AG04450 (cell line): ENCODE measurements around the gene XCR1. TPM values are rescaled to one million over a fixed set of nuclear protein-coding genes. Genes with fewer than 3 reads are reported as not detected.

Experiments
- polyA plus RNA-seq: library from polyadenylated mRNA; depleted of rRNA; stranded (reverse); fragments of >200 nt; gene quantifications from 2 replicates; pipeline ENCODE4 v1.2.3, GENCODE V29; 2011; rRNA removed

The XCR1 gene
- polyA plus RNA-seq, 1 experiment = not detected

Other genes with a start within 250 kb of the XCR1 start
- not detected in 2 replicates for gene SLC6A20, start 230.9 kb downstream of the XCR1 start, polyA plus RNA-seq
- 22.8 and 32.4 TPM in 2 replicates for gene LZTFL1, start 185.4 kb downstream of the XCR1 start, polyA plus RNA-seq
- not detected in 2 replicates for gene CCR9, start 140.9 kb downstream of the XCR1 start, polyA plus RNA-seq
- not detected in 2 replicates for gene CXCR6, start 84.0 kb downstream of the XCR1 start, polyA plus RNA-seq
- 14.3 and 17.9 TPM in 2 replicates for gene FYCO1, start 31.7 kb downstream of the XCR1 start, polyA plus RNA-seq
- gene CCR1, start 180.8 kb upstream of the XCR1 start, polyA plus RNA-seq = 0.02 TPM in 1 of 2 replicates, not detected in the other
- not detected in 2 replicates for gene CCR3, start 215.0 kb upstream of the XCR1 start, polyA plus RNA-seq